PC-3 (cell line): ENCODE data around the gene LRRC45.

Experiments used
- EZH2 ChIP-seq: fragments of 300-600 bp; sonication (generic); IDR thresholded peaks from one replicate; pipeline ENCODE4 v1.6.1; 2017; ENCODE audit warnings: antibody characterized with exemption, mild to moderate bottlenecking, low read length; ENCODE audit not compliant: unreplicated experiment
- EZH2phosphoT487 ChIP-seq: fragments of 300-600 bp; sonication (generic); IDR thresholded peaks from 2 replicates; pipeline ENCODE4 v1.6.1; 2018; ENCODE audit warnings: mild to moderate bottlenecking, antibody characterized with exemption, low read length, borderline replicate concordance
- TF ChIP-seq, protein P1 (sequence below): fragments of 300-600 bp; sonication (generic); conservative IDR thresholded peaks from 2 replicates; pipeline ENCODE4 v1.5.1; 2017; ENCODE audit warnings: antibody characterized with exemption, low read depth, mild to moderate bottlenecking, low read length

DNA sequence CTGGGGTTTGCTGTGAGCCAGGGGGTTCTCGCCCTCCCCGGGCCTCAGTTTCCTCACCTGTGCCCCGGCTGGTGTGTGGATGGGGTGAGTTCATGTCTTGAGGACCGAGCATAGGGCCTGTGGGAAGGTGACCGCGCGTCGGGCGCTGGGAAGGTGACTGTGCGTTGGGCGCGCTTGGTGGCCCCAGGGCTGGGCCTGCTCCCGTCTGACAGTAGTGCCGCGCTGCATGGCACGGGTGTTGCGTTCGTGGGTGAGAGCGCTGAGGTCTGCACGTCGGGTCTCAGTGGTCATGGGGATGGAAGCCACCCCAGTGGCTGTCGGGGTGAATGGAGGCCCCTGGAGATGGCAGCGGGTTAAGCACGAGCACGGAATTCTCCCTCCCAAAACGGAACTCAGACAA lies 36.5 kb upstream of the LRRC45 start:
- TF ChIP-seq, protein P1, sequence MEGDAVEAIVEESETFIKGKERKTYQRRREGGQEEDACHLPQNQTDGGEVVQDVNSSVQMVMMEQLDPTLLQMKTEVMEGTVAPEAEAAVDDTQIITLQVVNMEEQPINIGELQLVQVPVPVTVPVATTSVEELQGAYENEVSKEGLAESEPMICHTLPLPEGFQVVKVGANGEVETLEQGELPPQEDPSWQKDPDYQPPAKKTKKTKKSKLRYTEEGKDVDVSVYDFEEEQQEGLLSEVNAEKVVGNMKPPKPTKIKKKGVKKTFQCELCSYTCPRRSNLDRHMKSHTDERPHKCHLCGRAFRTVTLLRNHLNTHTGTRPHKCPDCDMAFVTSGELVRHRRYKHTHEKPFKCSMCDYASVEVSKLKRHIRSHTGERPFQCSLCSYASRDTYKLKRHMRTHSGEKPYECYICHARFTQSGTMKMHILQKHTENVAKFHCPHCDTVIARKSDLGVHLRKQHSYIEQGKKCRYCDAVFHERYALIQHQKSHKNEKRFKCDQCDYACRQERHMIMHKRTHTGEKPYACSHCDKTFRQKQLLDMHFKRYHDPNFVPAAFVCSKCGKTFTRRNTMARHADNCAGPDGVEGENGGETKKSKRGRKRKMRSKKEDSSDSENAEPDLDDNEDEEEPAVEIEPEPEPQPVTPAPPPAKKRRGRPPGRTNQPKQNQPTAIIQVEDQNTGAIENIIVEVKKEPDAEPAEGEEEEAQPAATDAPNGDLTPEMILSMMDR: no peak
- TF ChIP-seq EZH2: no peak
- no peak for TF ChIP-seq EZH2phosphoT487
